Peyer's patch (tissue), 4 donors: ENCODE measurements around the gene MAGEL2. TPM values are rescaled to one million over a fixed set of nuclear protein-coding genes. Genes with fewer than 3 reads are reported as not detected.
"Not testable (repeated sequence)": the region's sequence is repeated elsewhere in the genome, so short reads cannot be mapped to it uniquely, and the experiment has no call there.

Experiments used
- DNase-seq, 3 donors: peaks; one replicate each; pipeline ENCODE4 v3.0.0-alpha.2; 2017 to 2019
- H3K27ac ChIP-seq, 4 donors: fragments of 200-600 bp; sonication (generic); one replicate each; pipeline ENCODE4 v1.5.1; 2016 to 2019
- H3K27me3 ChIP-seq, 2 donors: fragments of 200-600 bp; sonication (generic); one replicate each; pipeline ENCODE4 v1.5.1; 2019
- H3K36me3 ChIP-seq, 3 donors: fragments of 200-600 bp; sonication (generic); one replicate each; pipeline ENCODE4 v1.5.1; 2016 to 2019
- H3K4me1 ChIP-seq, 4 donors: fragments of 200-600 bp; sonication (generic); one replicate each; pipeline ENCODE4 v1.5.1; 2016 to 2019
- H3K4me3 ChIP-seq, 4 donors: fragments of 200-600 bp; sonication (generic); 1 replicate in 3 of 4; 2 replicates in 1 of 4; pipeline ENCODE4 v1.5.1; 2016 to 2019; ENCODE audit warnings: mild to moderate bottlenecking in 1 of 4
- H3K9me3 ChIP-seq, 4 donors: fragments of 200-600 bp; sonication (generic); one replicate each; pipeline ENCODE4 v1.5.1; 2016 to 2019; ENCODE audit warnings: mild to moderate bottlenecking in 1 of 4
- CTCF ChIP-seq, 6 experiments: fragments of 450-650 bp in 4 of 6; fragments of 200-600 bp in 2 of 6; sonication (generic) in 1 of 6; IDR thresholded peaks; one replicate each; pipeline ENCODE4 v1.5.1; 2017 to 2019; ENCODE audit warnings: antibody characterized with exemption in 6 of 6, mild to moderate bottlenecking in 3 of 6, moderate library complexity in 1 of 6
- POLR2A ChIP-seq, 2 donors: fragments of 450-650 bp; IDR thresholded peaks; one replicate each; pipeline ENCODE4 v1.5.1; 2017; ENCODE audit warnings: antibody characterized with exemption in 2 of 2, mild to moderate bottlenecking in 2 of 2, moderate library complexity in 2 of 2
- total RNA-seq, 4 donors: library from RNA; depleted of rRNA; stranded (reverse); fragments of >200 nt; gene quantifications; one replicate each; pipeline ENCODE4 v1.1.0, GENCODE V29; 2016

MAGEL2 gene
- total RNA-seq, 4 donors from 2014 or later = 0.13 TPM; not detected in 3

GRCh38 chr15:23602124-23602523 lies 45.5 kb downstream of the MAGEL2 start:
- Histone ChIP-seq H3K36me3 (no peaks in the 10 kb centered on the region), H3K9me3 (no peaks in the 10 kb centered on the region), H3K27me3 (no peaks in the 10 kb centered on the region), H3K4me1 (no peaks in the 10 kb centered on the region), H3K27ac (no peak overlapping the region), H3K4me3 (no peak overlapping the region)
- no peak for DNase-seq
- no peak for TF ChIP-seq CTCF (IDR thresholded peaks at IDR 0.05)
- no peak for TF ChIP-seq POLR2A (IDR thresholded peaks at IDR 0.05)

GRCh38 chr15:23599053-23599452 lies 48.6 kb downstream of the MAGEL2 start:
- Histone ChIP-seq H3K4me3 (no peak overlapping the region), H3K9me3 (no peaks in the 10 kb centered on the region), H3K27ac (no peak overlapping the region), H3K4me1 (no peaks in the 10 kb centered on the region), H3K36me3 (no peaks in the 10 kb centered on the region), H3K27me3 (no peaks in the 10 kb centered on the region)
- DNase-seq = no peak
- TF ChIP-seq CTCF (IDR thresholded peaks at IDR 0.05) (no peak), POLR2A (IDR thresholded peaks at IDR 0.05) (no peak)

GRCh38 chr15:23597278-23597677 lies 50.4 kb downstream of the MAGEL2 start:
- not testable (repeated sequence) for H3K9me3 ChIP-seq, H3K27me3 ChIP-seq, H3K4me1 ChIP-seq, DNase-seq, H3K4me3 ChIP-seq, H3K27ac ChIP-seq, H3K36me3 ChIP-seq

- DNase-seq = no peak
These were observed 50.9 kb downstream of the MAGEL2 start for GRCh38 chr15:23596736-23597135.

GRCh38 chr15:23595368-23595767 lies 52.3 kb downstream of the MAGEL2 start:
- Histone ChIP-seq H3K9me3 (no peaks in the 10 kb centered on the region), H3K27me3 (no peaks in the 10 kb centered on the region), H3K36me3 (no peaks in the 10 kb centered on the region), H3K4me3 (no peak overlapping the region), H3K27ac (no peak overlapping the region), H3K4me1 (no peaks in the 10 kb centered on the region)
- TF ChIP-seq POLR2A (IDR thresholded peaks at IDR 0.05) = no peak
- TF ChIP-seq CTCF (IDR thresholded peaks at IDR 0.05) = no peak
- no peak for DNase-seq

More at GRCh38 chr15:23596736-23597135, 50.9 kb downstream of the MAGEL2 start:
- H3K9me3 ChIP-seq = no peaks in the 10 kb centered on the region
- H3K36me3 ChIP-seq = no peaks in the 10 kb centered on the region
- no peak overlapping the region for H3K4me3 ChIP-seq
- H3K27ac ChIP-seq = no peak overlapping the region
- H3K4me1 ChIP-seq = no peaks in the 10 kb centered on the region
- TF ChIP-seq CTCF (IDR thresholded peaks at IDR 0.05) = no peak
- TF ChIP-seq POLR2A (IDR thresholded peaks at IDR 0.05) = no peak
- no peaks in the 10 kb centered on the region for H3K27me3 ChIP-seq

GRCh38 chr15:23594252-23594770 lies 53.4 kb downstream of the MAGEL2 start:
- H3K27ac ChIP-seq = no peak overlapping the region
- H3K4me1 ChIP-seq = no peaks in the 10 kb centered on the region
- no peaks in the 10 kb centered on the region for H3K27me3 ChIP-seq
- H3K4me3 ChIP-seq = no peak overlapping the region
- no peak for DNase-seq
- TF ChIP-seq POLR2A (IDR thresholded peaks at IDR 0.05) = no peak
- TF ChIP-seq CTCF (IDR thresholded peaks at IDR 0.05) = no peak
- no peaks in the 10 kb centered on the region for H3K36me3 ChIP-seq
- H3K9me3 ChIP-seq = no peaks in the 10 kb centered on the region

Other genes with a start within 250 kb of the MAGEL2 start
- gene GOLGA6L2, start 200.6 kb downstream of the MAGEL2 start, total RNA-seq = not detected
- gene MKRN3, start 82.2 kb downstream of the MAGEL2 start, total RNA-seq = 1 to 10 TPM in 1 of 4 donors, not detected in 3; 1.2 TPM
- gene NDN, start 39.4 kb upstream of the MAGEL2 start, total RNA-seq = 10 to 100 TPM in 3 of 4 donors, 1 to 10 TPM in 1; 9.9 to 23.8 (median 18.0) TPM